ENCODE measurements around the gene DEFB124.
"Not testable (repeated sequence)": the region's sequence is repeated elsewhere in the genome, so short reads cannot be mapped to it uniquely, and the experiment has no call there.

GRCh38 chr20:31427576-31427975, 47.4 kb downstream of the DEFB124 start:
- TF ChIP-seq CTCF (IDR thresholded peaks at IDR 0.05; ENCODE audit: low read depth, low read length); POLR2A (IDR thresholded peaks at IDR 0.05; ENCODE audit: extremely low read depth, insufficient read length): not testable (repeated sequence)
